Panc1 (cell line): Measurements from ENCODE around the gene MRPL4. TPM values are rescaled to one million over a fixed set of nuclear protein-coding genes. Genes with fewer than 3 reads are reported as not detected.

Source experiments
- ATAC-seq: fragments of 200-7000 bp; cut with Tn5 transposase; 2 replicates; pipeline ENCODE4 v1.9.1; 2020; ENCODE audit warnings: mild to moderate bottlenecking, moderate library complexity
- BruUV-seq: library from RNA; stranded (reverse); fragments of 400-500 nt; replicated peaks from 2 replicates; lab custom pipeline; 2021; lab: Mats Ljungman, UMichigan
- CTCF ChIA-PET: fragments of 300-600 bp; sonication (Branson Sonifier 250); formaldehyde crosslinking; loops from one replicate; lab custom pipeline; 2022; ENCODE audit warnings: antibody characterized with exemption; lab: Charles Lee
- POLR2A ChIA-PET: fragments of 300-600 bp; sonication (Branson Sonifier 250); formaldehyde crosslinking; loops from one replicate; lab custom pipeline; 2022; ENCODE audit warnings: antibody characterized with exemption; lab: Charles Lee
- DNase-seq: peaks from one replicate; pipeline ENCODE4 v3.0.0-alpha.2; 2010; ENCODE audit warnings: low read depth, low spot score
- H3K27ac ChIP-seq: 2 replicates; pipeline ENCODE4 v1.5.1; 2011; ENCODE audit warnings: mild to moderate bottlenecking, low read length, inconsistent platforms
- H3K27me3 ChIP-seq: fragments of 200-500 bp; sonication (Bioruptor generic); 2 replicates; pipeline ENCODE4 v1.6.0; 2014; ENCODE audit warnings: low read length, inconsistent platforms; ENCODE audit not compliant: control insufficient read depth, insufficient read depth
- H3K36me3 ChIP-seq: fragments of 200-500 bp; sonication (Bioruptor generic); 2 replicates; pipeline ENCODE4 v1.5.1; 2014; ENCODE audit warnings: inconsistent platforms, mild to moderate bottlenecking, low read length, moderate library complexity; ENCODE audit not compliant: control insufficient read depth, insufficient read depth
- H3K4me1 ChIP-seq: 2 replicates; pipeline ENCODE4 v1.5.1; 2011; ENCODE audit warnings: inconsistent platforms, mild to moderate bottlenecking, low read length, moderate library complexity; ENCODE audit not compliant: control insufficient read depth, insufficient read depth
- H3K4me3 ChIP-seq, 2 experiments: 2 replicates each; pipeline ENCODE4 v1.5.1; 2011 to 2012; ENCODE audit warnings: low read depth in 2 of 2, low read length in 2 of 2, mild to moderate bottlenecking in 2 of 2, inconsistent platforms in 1 of 2, moderate library complexity in 1 of 2
- H3K9me3 ChIP-seq: fragments of 200-500 bp; sonication (Bioruptor generic); 2 replicates; pipeline ENCODE4 v1.5.1; 2014; ENCODE audit warnings: low read depth, mild to moderate bottlenecking, inconsistent platforms, low read length, moderate library complexity; ENCODE audit not compliant: control insufficient read depth, insufficient read depth
- CTCF ChIP-seq: fragments of 450-650 bp; IDR thresholded peaks from 2 replicates; pipeline ENCODE4 v1.5.1; 2017; ENCODE audit warnings: mild to moderate bottlenecking
- POLR2AphosphoS5 ChIP-seq: IDR thresholded peaks from 2 replicates; pipeline ENCODE4 v1.6.1; 2012; ENCODE audit warnings: mild to moderate bottlenecking, low read depth, low read length, moderate library complexity
- REST ChIP-seq, 2 experiments: IDR thresholded peaks; 2 replicates each; pipeline ENCODE4 v1.6.1; 2011 to 2012; ENCODE audit warnings: low read depth in 2 of 2, control low read depth in 1 of 2, low read length in 1 of 2, mild to moderate bottlenecking in 1 of 2, moderate library complexity in 1 of 2; ENCODE audit not compliant: insufficient read depth in 1 of 2
- SIN3A ChIP-seq: IDR thresholded peaks from 2 replicates; pipeline ENCODE4 v1.6.1; 2012; ENCODE audit warnings: low read depth, mild to moderate bottlenecking, low read length, moderate library complexity, borderline replicate concordance; ENCODE audit not compliant: insufficient read depth
- TCF7L2 ChIP-seq: IDR thresholded peaks from 2 replicates; pipeline ENCODE4 v1.6.1; 2011; ENCODE audit warnings: mild to moderate bottlenecking, low read depth, low read length, inconsistent platforms
- in situ Hi-C: cut with HindIII; loops from 2 replicates; pipeline ENCODE4 v1.10.0; 2016; ENCODE audit warnings: low sequenced_read_pairs, low pct_unique_long_range_greater_than_20kb
- intact Hi-C: fragments of 100-400 bp; cut with micrococcal nuclease; formaldehyde crosslinking; loops from one replicate; pipeline ENCODE4 v1.10.0; 2022; ENCODE audit not compliant: unreplicated experiment
- total RNA-seq: library from RNA; stranded (reverse); gene quantifications from one replicate; pipeline ENCODE4 v1.2.1, GENCODE V29; 2021; ENCODE audit not compliant: unreplicated experiment

MRPL4 gene
- total RNA-seq, 1 experiment from 2014 or later, result 62.8 TPM

GRCh38 chr19:10231612-10232228, 20.3 kb upstream of the MRPL4 start:
- in situ Hi-C loops (no loop called here), intact Hi-C loops (no loop called here)
- TF ChIP-seq CTCF, result no peak
- no peak for TF ChIP-seq TCF7L2
- TF ChIP-seq SIN3A, result no peak
- TF ChIP-seq POLR2AphosphoS5, result no peak
- no peak for TF ChIP-seq REST (IDR thresholded peaks at IDR 0.05; ENCODE audit: insufficient read depth in 1 of 2, low read depth in 2 of 2, low read length in 1 of 2)
- BruUV-seq, result no TSS peak
- H3K4me3 ChIP-seq, result peak overlapping the region; percentile 69; a peak in 3 of 4 replicates
- H3K27me3 ChIP-seq, result no peaks in the 10 kb centered on the region
- DNase-seq (no peak), ATAC-seq (no peak)
- H3K4me1 ChIP-seq, result no peaks in the 10 kb centered on the region
- POLR2A ChIA-PET, result no interaction called here
- H3K27ac ChIP-seq, result no peak overlapping the region
- no peaks in the 10 kb centered on the region for H3K36me3 ChIP-seq
- CTCF ChIA-PET, result interaction anchor here (0.5 to 0.8 kb wide), 2 partner anchors 79 to 246 kb away, joined by 5 to 9 read pairs; no protein-coding TSS in a partner anchor
- H3K9me3 ChIP-seq, result no peaks in the 10 kb centered on the region

GRCh38 chr19:10233946-10234345, 18.1 kb upstream of the MRPL4 start:
- Histone ChIP-seq H3K36me3 (no peaks in the 10 kb centered on the region), H3K4me3 (no peak overlapping the region), H3K27me3 (no peaks in the 10 kb centered on the region), H3K4me1 (no peaks in the 10 kb centered on the region; the same call in 1 of the 2 replicates), H3K9me3 (no peaks in the 10 kb centered on the region), H3K27ac (no peak overlapping the region)
- intact Hi-C loops, result no loop called here
- BruUV-seq, result no TSS peak
- no peak for DNase-seq
- TF ChIP-seq POLR2AphosphoS5 (no peak), TCF7L2 (no peak), SIN3A (no peak), CTCF (no peak), REST (IDR thresholded peaks at IDR 0.05; ENCODE audit: insufficient read depth in 1 of 2, low read depth in 2 of 2, low read length in 1 of 2) (no peak)
- in situ Hi-C loops, result no loop called here
- ChIA-PET POLR2A (no interaction called here), CTCF (no interaction called here)
- ATAC-seq, result no peak
